ENCODE measurements around the gene NIBAN1.

The NIBAN1 gene

GRCh38 chr1:184935920-184936798, 38.1 kb downstream of the NIBAN1 start:
- TF ChIP-seq CTCF (IDR thresholded peaks at IDR 0.05; ENCODE audit: low read depth, low read length, poor library complexity, severe bottlenecking), result no peak
- TF ChIP-seq EZH2phosphoT487 (IDR thresholded peaks at IDR 0.05; ENCODE audit: borderline replicate concordance, low read length), result no peak
- Histone ChIP-seq H3K27me3 (ENCODE audit: control insufficient read depth, low read length) (no peaks in the 10 kb centered on the region), H3K27ac (ENCODE audit: low read depth, low read length) (no peak overlapping the region), H3F3A (ENCODE audit: control insufficient read depth, insufficient read depth) (no peaks in the 10 kb centered on the region), H3K79me2 (ENCODE audit: control insufficient read depth, low read length) (no peaks in the 10 kb centered on the region), H3K4me3 (ENCODE audit: low read length) (no peak overlapping the region), H3K9me2 (replicated peaks; ENCODE audit: control insufficient read depth, low read length) (no peaks in the 10 kb centered on the region), H3K36me3 (ENCODE audit: control insufficient read depth, low read length) (no peaks in the 10 kb centered on the region), H3K4me2 (ENCODE audit: low read length) (no peak overlapping the region), H3K9me3 (ENCODE audit: control insufficient read depth, insufficient read depth, low read length) (no peaks in the 10 kb centered on the region), H4K20me1 (ENCODE audit: control insufficient read depth, insufficient read depth, low read depth, low read length) (no peaks in the 10 kb centered on the region), H3K4me1 (ENCODE audit: control insufficient read depth, low read length) (peaks cover 25% of the 10 kb centered on the region)

- Histone ChIP-seq H3K4me3 (ENCODE audit: low read length) (no peak overlapping the region), H3K4me2 (ENCODE audit: low read length) (no peak overlapping the region), H3K4me1 (ENCODE audit: control insufficient read depth, low read length) (peaks cover 19% of the 10 kb centered on the region), H3K9me2 (replicated peaks; ENCODE audit: control insufficient read depth, low read length) (no peaks in the 10 kb centered on the region), H3K27ac (ENCODE audit: low read depth, low read length) (no peak overlapping the region), H3K79me2 (ENCODE audit: control insufficient read depth, low read length) (no peaks in the 10 kb centered on the region), H3K9me3 (ENCODE audit: control insufficient read depth, insufficient read depth, low read length) (no peaks in the 10 kb centered on the region), H3K36me3 (ENCODE audit: control insufficient read depth, low read length) (no peaks in the 10 kb centered on the region), H3K27me3 (ENCODE audit: control insufficient read depth, low read length) (no peaks in the 10 kb centered on the region), H4K20me1 (ENCODE audit: control insufficient read depth, insufficient read depth, low read depth, low read length) (no peaks in the 10 kb centered on the region), H3F3A (ENCODE audit: control insufficient read depth, insufficient read depth) (no peaks in the 10 kb centered on the region)
- TF ChIP-seq EZH2phosphoT487 (IDR thresholded peaks at IDR 0.05; ENCODE audit: borderline replicate concordance, low read length), result no peak
- no peak for TF ChIP-seq CTCF (IDR thresholded peaks at IDR 0.05; ENCODE audit: low read depth, low read length, poor library complexity, severe bottlenecking)
Observed at GRCh38 chr1:184933944-184934343, 40.4 kb downstream of the NIBAN1 start.

- Histone ChIP-seq H3K36me3 (ENCODE audit: control insufficient read depth, low read length) (no peaks in the 10 kb centered on the region), H3K4me1 (ENCODE audit: control insufficient read depth, low read length) (peaks cover 8% of the 10 kb centered on the region), H3K9me2 (replicated peaks; ENCODE audit: control insufficient read depth, low read length) (no peaks in the 10 kb centered on the region), H3K4me2 (ENCODE audit: low read length) (no peak overlapping the region), H4K20me1 (ENCODE audit: control insufficient read depth, insufficient read depth, low read depth, low read length) (no peaks in the 10 kb centered on the region), H3K9me3 (ENCODE audit: control insufficient read depth, insufficient read depth, low read length) (no peaks in the 10 kb centered on the region; the same call in 1 of the 2 replicates), H3F3A (ENCODE audit: control insufficient read depth, insufficient read depth) (no peaks in the 10 kb centered on the region), H3K27me3 (ENCODE audit: control insufficient read depth, low read length) (no peaks in the 10 kb centered on the region), H3K27ac (ENCODE audit: low read depth, low read length) (no peak overlapping the region), H3K4me3 (ENCODE audit: low read length) (no peak overlapping the region), H3K79me2 (ENCODE audit: control insufficient read depth, low read length) (no peaks in the 10 kb centered on the region)
- TF ChIP-seq EZH2phosphoT487 (IDR thresholded peaks at IDR 0.05; ENCODE audit: borderline replicate concordance, low read length), result no peak
- TF ChIP-seq CTCF (IDR thresholded peaks at IDR 0.05; ENCODE audit: low read depth, low read length, poor library complexity, severe bottlenecking), result no peak
Observed at GRCh38 chr1:184932319-184932718, 42.0 kb downstream of the NIBAN1 start.

Data from DOHH2 (cell line).